NCI-H82 treated with DMSO at 0.1 percent for 48 hours (cell line): ENCODE data around the gene CRY1.

Experiments used
- DNase-seq: peaks from one replicate; lab custom pipeline; 2025; ENCODE audit not compliant: unreplicated experiment; lab: John Stamatoyannopoulos, UW

Gene CRY1

DNA sequence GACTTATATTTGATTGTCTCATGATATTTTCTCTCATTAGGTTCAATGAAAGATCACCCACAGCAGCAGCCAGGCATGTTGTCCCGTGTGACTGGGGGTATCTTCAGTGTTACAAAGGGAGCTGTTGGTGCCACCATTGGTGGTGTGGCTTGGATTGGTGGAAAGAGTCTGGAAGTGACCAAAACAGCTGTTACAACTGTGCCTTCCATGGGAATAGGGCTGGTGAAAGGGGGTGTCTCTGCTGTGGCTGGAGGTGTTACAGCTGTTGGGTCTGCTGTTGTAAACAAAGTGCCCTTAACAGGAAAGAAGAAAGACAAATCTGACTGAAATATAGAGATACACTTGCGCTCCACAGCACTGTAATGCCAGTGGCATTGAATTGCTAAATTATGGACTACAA is 122.3 kb downstream of the CRY1 start:
- DNase-seq, result no peak

DNA sequence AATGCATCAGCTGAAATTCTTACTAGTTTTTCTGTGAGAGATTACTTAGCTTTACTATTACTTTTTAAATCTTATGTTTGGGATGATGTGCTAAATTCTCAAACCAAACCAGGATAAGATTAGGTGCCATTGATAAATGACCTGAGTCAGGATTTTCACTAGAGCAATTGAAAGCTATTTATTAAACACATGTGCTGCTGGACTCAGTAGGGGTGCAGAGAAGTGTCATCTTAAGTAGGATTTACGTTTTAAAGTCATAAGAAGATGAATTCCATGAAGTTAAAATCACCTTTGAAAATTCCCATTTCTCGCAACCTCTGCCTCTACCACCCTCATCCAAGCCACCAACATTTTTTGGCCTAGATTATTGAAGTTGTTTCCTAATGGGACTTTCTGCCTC is 128.8 kb downstream of the CRY1 start:
- DNase-seq, result no peak

DNA sequence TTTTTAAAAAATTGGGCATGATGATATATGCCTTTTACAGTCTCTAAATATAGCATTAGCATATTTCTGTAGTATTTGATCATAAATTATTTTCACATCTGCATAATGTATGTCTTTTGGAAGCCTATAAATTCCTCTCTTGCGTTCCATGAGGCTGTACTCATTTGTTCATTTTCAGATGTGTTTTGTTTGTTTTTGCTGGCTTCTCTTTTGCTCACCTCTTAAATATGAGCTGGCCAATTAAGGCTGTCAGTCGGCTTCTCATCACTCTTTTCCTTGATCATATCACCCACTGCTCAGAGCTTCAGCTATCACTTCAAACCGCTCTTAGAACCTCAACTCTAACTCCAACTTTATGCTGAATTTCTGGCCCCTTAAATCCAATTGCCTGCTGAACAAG is 131.1 kb downstream of the CRY1 start:
- no peak for DNase-seq

DNA sequence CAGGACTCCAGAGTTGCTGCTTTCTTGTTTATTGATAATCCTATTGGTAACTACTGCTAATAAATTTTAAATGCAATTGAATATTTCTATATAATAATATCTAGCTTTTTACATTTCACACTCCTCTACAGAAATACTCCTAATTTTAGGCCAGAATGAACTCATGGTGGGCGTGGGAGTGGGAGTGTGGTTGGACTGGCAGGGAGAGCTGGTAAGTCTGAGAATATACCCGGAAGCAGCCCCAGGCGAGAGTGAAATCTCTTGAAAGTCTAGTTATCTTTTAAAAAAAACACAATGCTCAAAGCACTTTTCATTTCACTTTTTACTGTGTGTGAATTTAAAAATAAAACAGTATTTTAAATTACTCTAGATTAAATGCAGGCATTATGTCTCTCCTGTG is 132.9 kb downstream of the CRY1 start:
- no peak for DNase-seq

DNA sequence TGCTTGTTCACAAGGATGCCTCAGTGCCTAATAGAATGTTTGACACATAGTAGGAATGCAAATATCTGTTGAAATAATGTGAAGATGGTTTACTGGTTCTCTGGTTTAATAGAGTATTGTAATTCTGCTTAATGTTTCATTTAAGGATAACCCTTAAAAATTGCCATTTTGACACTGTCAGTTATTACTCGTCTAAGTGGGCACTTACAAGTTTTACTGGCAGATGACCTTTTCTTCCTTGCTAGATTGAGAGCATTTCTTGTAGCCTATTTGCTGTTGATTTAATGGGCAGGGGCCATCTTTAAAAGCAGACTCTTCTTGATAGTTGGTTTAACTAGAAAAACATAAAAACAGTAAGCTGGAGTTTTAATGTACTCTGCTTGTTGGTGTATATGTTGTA is 135.8 kb downstream of the CRY1 start:
- no peak for DNase-seq

DNA sequence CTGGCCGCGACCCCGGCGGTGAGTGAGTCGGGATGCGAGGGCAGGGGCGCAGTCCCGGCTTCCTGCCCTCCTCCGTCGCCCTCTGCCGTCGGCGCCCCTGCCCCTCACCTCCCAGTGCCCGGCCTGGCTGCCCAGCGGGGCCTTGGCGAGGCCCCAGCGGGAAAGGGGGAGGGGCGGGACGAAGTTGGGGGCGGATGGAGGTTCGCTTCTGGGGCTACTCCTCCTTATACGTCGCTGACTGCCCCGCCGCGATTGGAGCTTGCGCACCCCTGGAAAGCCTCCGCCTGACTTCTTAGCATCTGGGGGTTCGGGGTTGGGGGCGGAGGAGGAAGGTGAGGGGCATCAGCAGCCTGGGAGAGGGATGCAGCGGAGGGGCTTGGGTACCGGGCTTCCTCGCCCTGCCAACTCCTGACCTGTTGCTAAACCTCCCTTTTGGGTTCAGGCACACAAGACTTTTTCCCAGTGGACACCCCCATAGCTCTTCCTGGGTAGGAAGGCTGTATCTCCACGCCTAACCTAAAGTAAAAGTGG is 137.2 kb downstream of the CRY1 start:
- no peak for DNase-seq

DNA sequence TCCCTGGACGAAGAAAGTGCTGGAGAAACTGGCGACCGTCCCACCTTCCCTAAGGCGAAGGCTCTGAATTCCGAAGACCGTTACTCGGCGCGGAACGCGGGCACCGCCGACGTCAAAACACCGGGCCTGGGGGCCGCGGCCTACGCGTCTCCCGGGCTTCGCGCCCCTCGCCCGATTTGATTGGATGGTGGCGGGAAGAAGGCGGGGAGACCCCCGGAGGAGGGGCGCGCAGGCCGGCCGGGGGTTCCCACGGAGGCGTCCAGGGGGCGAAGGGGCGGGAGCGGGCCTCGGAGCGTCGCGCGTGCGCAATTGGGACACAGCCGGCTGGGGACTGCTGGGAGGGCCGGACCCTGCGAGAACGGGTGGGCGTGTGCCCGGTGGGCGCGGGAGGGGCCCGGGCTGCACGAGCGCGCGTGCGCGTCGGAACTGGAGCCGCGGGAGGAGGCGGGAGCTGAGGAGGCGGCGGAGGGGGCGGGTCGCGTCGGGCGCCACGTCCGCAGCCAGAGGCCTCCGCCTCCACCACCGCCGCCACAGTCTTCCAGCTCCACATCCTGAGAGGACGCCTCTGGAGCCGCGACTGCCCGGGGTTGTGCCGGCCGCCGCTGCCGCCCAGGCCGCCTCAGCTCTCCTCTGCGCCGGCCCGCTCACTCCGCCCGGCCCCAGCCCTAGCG is 137.8 kb downstream of the CRY1 start, which contains the start of gene TMEM263:
Gene TMEM263, plus strand, starts transcription at position 531 of the 671 bp plus-strand sequence. CDS start 11,210 bp downstream, outside the sequence.
- DNase-seq, result peak; percentile 92

DNA sequence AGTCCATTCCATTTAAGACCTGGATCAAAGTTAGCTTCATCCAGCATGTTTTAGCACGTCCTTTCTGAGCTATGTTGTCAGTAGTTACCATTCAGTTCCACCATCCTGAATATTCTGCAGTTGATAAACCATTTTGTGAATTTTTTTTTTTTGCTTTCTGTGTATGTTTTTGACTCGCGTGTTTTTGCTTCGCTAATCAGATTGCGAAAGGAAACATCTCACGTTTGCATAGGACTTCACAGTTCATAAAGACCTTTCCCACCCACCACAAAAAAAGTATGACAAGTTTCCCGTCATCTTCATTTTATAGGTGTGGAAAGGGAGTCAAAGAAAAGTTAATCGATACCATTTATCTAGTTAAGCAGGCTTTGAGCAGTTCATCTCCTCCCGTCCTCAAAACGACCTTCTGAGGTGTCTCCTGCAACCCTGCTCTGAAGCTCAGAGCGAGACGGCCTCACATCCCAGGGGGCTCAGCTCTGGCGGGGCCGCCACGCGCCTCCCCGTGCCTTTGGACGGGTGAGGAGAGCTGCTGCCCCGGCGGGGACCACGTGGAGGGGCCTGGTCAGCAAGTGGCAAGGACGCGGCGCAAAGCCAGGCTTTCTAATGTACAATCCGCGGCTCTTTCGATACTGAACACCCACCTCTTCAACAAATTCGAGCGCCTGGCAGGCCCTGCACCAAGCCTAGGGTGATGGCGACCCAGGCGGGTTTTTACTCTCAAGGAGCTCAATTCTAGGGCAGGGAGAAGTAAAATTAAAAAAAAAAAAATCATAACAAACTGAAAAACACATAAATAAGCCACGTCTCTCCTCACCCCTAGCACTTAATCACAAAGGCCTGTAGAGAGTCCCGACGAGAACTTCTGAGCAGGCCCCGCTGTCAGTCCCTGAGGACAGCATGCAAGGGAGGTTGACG is 138.6 kb downstream of the CRY1 start:
- no peak for DNase-seq

DNA sequence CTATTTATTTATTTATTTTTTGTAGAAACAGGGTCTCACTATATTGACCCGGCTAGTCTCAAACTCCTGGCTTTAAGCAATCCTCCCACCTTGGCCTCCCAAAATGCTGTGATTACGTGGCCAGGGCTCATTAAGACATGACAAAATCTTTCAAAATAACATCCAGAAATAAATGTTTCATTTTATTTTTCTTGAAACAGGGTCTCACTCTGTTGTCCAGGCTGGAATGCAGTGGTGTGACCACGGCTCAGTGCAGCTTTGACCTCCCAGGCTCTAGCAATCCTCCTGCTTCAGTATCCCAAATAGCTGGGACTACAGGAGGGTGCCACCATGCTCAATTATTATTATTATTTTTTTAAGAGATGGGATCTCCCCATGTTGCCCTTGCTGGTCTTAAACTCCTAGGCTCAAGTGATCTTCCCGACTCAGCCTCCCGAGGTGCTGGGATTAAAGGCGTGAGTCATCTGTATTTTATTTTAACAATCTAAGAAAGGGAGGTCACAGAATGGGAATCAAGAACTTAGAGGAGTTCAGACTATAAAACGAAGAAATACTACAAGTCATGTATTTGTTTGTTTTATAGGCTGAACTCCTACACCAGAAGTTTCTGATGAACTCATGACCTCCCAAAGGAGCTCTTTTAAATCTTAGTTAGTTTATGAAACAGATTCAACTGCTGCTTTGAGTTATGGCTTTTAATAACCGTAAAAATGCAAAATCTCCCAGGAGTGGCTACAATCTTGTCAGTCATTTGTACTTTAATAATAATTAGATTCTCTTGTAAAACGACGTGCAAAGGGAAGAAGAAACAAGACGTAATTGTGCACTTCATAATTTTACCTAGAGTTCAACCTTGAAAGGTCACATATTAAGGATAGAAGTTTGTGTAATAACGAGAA is 139.7 kb downstream of the CRY1 start:
- no peak for DNase-seq

DNA sequence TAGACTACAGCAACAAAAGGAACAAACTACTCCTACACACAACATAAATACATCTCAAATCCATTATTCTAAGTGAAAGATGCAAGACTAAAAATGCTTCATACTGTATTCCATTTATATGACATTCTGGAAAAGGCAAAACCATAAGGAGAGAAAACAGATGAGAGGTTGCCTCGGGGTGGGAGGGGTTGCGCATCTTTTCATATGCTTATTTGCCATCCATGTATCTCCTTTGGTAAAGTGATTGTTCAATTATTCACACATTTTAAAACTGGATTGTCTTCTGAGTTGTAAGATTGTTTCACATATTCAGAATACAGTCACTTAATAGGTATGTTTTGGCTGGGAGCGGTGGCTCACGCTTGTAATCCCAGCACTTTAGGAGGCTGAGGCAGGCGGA is 142.8 kb downstream of the CRY1 start:
- DNase-seq, result no peak

DNA sequence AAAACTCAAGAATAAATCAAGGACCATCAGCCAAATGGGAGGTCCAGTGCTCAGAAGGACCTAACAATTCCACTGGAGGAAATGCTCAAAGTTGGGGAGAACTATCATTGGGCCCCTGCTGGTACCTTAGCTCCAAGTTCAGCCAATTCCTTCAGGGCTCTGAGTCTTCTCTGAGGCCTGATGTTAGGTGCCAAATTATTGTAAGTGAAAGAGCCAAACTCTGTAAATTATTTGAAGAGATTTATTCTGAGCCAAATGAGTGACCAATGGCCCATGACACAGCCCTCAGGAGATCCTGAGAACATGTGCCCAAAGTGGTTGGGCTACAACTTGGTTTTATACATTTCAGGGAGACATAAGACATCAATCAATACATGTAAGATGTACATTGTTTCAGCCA is 145.9 kb downstream of the CRY1 start:
- no peak for DNase-seq

DNA sequence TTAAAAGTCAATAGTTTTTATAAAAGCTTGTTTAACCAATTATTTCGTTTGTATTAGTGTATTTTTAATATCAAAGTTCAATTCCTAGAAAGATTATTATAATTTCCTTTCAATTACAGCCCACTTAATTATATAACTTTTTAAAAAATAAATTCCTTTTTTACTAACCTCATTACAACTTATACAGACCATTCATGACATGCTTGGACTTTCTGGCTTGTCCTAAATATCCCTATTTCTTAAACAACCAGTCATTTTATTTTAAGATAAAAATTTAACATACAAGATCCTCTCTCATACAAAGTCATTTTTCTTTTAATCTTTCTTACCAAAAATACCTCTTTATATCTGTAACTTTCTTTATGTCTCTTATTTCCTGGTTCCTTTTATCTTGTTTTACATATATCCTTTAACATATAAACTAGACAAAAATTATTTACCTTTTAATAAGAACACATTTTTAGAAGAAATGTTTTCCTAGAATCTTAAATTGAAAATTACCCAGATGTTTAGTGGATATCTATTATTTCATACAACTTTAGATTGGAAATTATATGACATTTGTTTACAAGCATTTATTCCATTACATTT is 148.0 kb downstream of the CRY1 start:
- no peak for DNase-seq

DNA sequence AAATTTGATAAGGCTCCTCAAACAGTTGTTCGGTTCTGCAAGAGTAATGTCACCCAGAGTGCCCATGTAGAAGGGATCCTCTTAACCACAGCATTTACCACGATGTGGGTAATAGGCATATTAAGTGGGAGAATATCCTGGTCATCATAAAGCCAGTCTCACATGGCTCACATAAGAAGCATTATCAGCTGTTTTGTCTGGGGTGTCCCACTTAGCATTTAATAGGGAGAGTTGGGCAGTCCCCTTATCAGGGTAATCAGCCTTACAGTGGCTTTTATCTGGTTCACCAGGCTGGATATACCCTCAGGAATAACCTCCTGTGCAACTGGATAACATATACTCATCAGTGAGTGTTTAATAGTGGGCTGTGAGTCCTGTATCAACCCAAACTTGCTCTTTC is 150.6 kb downstream of the CRY1 start:
- no peak for DNase-seq

DNA sequence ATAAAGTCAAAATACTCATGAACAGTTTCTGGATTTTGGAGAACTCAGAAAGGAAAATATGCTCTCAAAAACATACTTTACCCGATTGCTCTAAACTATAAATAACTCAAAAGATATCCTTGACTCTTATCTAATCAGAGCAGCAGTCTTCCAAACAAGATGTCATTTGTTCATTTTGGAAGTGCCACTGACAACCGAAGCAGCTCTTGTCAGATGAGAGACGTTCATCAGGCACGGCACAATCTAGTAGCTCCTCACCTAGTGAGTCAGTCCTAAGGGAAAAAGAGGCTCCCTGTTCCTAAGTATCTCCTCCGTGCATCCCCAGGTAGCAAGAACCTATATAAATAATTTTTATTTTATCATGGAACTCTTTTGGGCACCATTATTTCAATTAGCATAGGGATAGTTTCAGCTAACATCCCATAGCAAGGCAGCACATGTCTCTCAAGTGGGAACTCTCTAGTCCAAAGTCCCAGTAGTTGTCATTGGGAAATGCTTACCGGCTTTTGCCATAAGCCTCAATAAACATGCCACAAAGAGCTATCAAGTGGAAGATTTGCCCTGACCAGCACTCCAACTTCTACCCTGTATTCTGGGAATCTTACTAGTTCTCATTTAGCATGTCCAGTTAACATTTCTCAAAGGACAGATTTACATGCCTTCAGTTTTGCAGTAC is 151.7 kb downstream of the CRY1 start:
- DNase-seq, result no peak
